ENCODE results near the gene CEP78. TPM values are rescaled to one million over a fixed set of nuclear protein-coding genes. Genes with fewer than 3 reads are reported as not detected.

The CEP78 gene
- total RNA-seq, 1 experiment from 2014 or later, result 10.1 TPM

GRCh38 chr9:78188594-78188993 is 47.3 kb upstream of the CEP78 start:
- no peak for TF ChIP-seq CTCF (IDR thresholded peaks at IDR 0.05; ENCODE audit: insufficient read depth in 1 of 2, low read depth in 1 of 2, low read length in 1 of 2, severe bottlenecking in 1 of 2, unreplicated experiment in 1 of 2)
- Mint-ChIP-seq H3K9me3 (ENCODE audit: unreplicated experiment) (no peaks in the 10 kb centered on the region), H3K4me1 (ENCODE audit: low read depth, unreplicated experiment) (no peaks in the 10 kb centered on the region), H3K4me3 (ENCODE audit: unreplicated experiment) (no peak overlapping the region), H3K27me3 (ENCODE audit: insufficient read depth, unreplicated experiment) (no peaks in the 10 kb centered on the region), H3K27ac (ENCODE audit: unreplicated experiment) (no peak overlapping the region), H3K36me3 (ENCODE audit: insufficient read depth, unreplicated experiment) (no peaks in the 10 kb centered on the region)
- H3K4me1 ChIP-seq, result no peaks in the 10 kb centered on the region
- ChIA-PET CTCF (no interaction called here), POLR2A (no interaction called here)
- H3K36me3 ChIP-seq (ENCODE audit: control insufficient read depth, insufficient read depth, low read length), result no peaks in the 10 kb centered on the region
- no TSS peak for BruUV-seq (replicated peaks)
- H3K27me3 ChIP-seq (replicated peaks; ENCODE audit: control insufficient read depth, insufficient read depth, low read length), result no peaks in the 10 kb centered on the region
- no peak overlapping the region for H3K4me3 ChIP-seq (ENCODE audit: low read depth, low read length)
- DNase-seq, result no peak
- H3K9me3 ChIP-seq, result no peaks in the 10 kb centered on the region
- intact Hi-C loops (cut with micrococcal nuclease; ENCODE audit: unreplicated experiment), result no loop called here

GRCh38 chr9:78189001-78189400 is 46.9 kb upstream of the CEP78 start:
- CTCF ChIA-PET, result no interaction called here

GRCh38 chr9:78189461-78189860 is 46.4 kb upstream of the CEP78 start:
- no TSS peak for BruUV-seq (replicated peaks)
- H3K9me3 Mint-ChIP-seq (ENCODE audit: unreplicated experiment), result no peaks in the 10 kb centered on the region
- no peak overlapping the region for H3K27ac Mint-ChIP-seq (ENCODE audit: unreplicated experiment)
- H3K36me3 Mint-ChIP-seq (ENCODE audit: insufficient read depth, unreplicated experiment), result no peaks in the 10 kb centered on the region
- H3K27me3 ChIP-seq (replicated peaks; ENCODE audit: control insufficient read depth, insufficient read depth, low read length), result no peaks in the 10 kb centered on the region
- no peaks in the 10 kb centered on the region for H3K4me1 Mint-ChIP-seq (ENCODE audit: low read depth, unreplicated experiment)
- H3K4me3 ChIP-seq (ENCODE audit: low read depth, low read length), result no peak overlapping the region
- no peaks in the 10 kb centered on the region for H3K27me3 Mint-ChIP-seq (ENCODE audit: insufficient read depth, unreplicated experiment)
- no peaks in the 10 kb centered on the region for H3K36me3 ChIP-seq (ENCODE audit: control insufficient read depth, insufficient read depth, low read length)
- no peaks in the 10 kb centered on the region for H3K4me1 ChIP-seq
- POLR2A ChIA-PET, result no interaction called here
- no peak overlapping the region for H3K4me3 Mint-ChIP-seq (ENCODE audit: unreplicated experiment)
- intact Hi-C loops (cut with micrococcal nuclease; ENCODE audit: unreplicated experiment), result no loop called here
- CTCF ChIA-PET, result no interaction called here
- no peak for DNase-seq
- no peak for TF ChIP-seq CTCF (IDR thresholded peaks at IDR 0.05; ENCODE audit: insufficient read depth in 1 of 2, low read depth in 1 of 2, low read length in 1 of 2, severe bottlenecking in 1 of 2, unreplicated experiment in 1 of 2)
- no peaks in the 10 kb centered on the region for H3K9me3 ChIP-seq

More at GRCh38 chr9:78189001-78189400, 46.9 kb upstream of the CEP78 start:
- no peak for DNase-seq
- Histone ChIP-seq H3K27me3 (replicated peaks; ENCODE audit: control insufficient read depth, insufficient read depth, low read length) (no peaks in the 10 kb centered on the region), H3K36me3 (ENCODE audit: control insufficient read depth, insufficient read depth, low read length) (no peaks in the 10 kb centered on the region), H3K9me3 (no peaks in the 10 kb centered on the region), H3K4me3 (ENCODE audit: low read depth, low read length) (no peak overlapping the region), H3K4me1 (no peaks in the 10 kb centered on the region)
- Mint-ChIP-seq H3K9me3 (ENCODE audit: unreplicated experiment) (no peaks in the 10 kb centered on the region), H3K36me3 (ENCODE audit: insufficient read depth, unreplicated experiment) (no peaks in the 10 kb centered on the region), H3K4me3 (ENCODE audit: unreplicated experiment) (no peak overlapping the region), H3K27me3 (ENCODE audit: insufficient read depth, unreplicated experiment) (no peaks in the 10 kb centered on the region), H3K4me1 (ENCODE audit: low read depth, unreplicated experiment) (no peaks in the 10 kb centered on the region), H3K27ac (ENCODE audit: unreplicated experiment) (no peak overlapping the region)
- BruUV-seq (replicated peaks), result no TSS peak
- intact Hi-C loops (cut with micrococcal nuclease; ENCODE audit: unreplicated experiment), result no loop called here
- no peak for TF ChIP-seq CTCF (IDR thresholded peaks at IDR 0.05; ENCODE audit: insufficient read depth in 1 of 2, low read depth in 1 of 2, low read length in 1 of 2, severe bottlenecking in 1 of 2, unreplicated experiment in 1 of 2)
- POLR2A ChIA-PET, result no interaction called here

All from Caco-2 (cell line).